Keratinocyte (primary cell): ENCODE results near the gene BAHCC1. TPM values are rescaled to one million over a fixed set of nuclear protein-coding genes. Genes with fewer than 3 reads are reported as not detected.

Experiments
- DNase-seq: peaks from one replicate; pipeline ENCODE4 v3.0.0-alpha.2; 2011; ENCODE audit warnings: low read depth, missing footprints, low spot score
- FAIRE-seq: peaks from 2 replicates; lab custom pipeline; 2011; peaks lifted over from hg19 to GRCh38; lab: Jason Lieb, UNC
- H2AFZ ChIP-seq: 2 replicates; pipeline ENCODE4 v1.6.0; 2012; ENCODE audit warnings: low read length, control low read depth, inconsistent platforms; ENCODE audit not compliant: control insufficient read depth
- H3K27ac ChIP-seq: 2 replicates; pipeline ENCODE4 v1.5.1; 2011; ENCODE audit warnings: low read length; ENCODE audit not compliant: control insufficient read depth, insufficient read depth
- H3K27me3 ChIP-seq: 3 replicates; pipeline ENCODE4 v1.6.0; 2011; ENCODE audit warnings: low read length; ENCODE audit not compliant: control insufficient read depth, insufficient read depth; ENCODE audit errors: extremely low read depth
- H3K36me3 ChIP-seq, 2 experiments: 2 replicates in 1 of 2; 3 replicates in 1 of 2; pipeline ENCODE4 v1.5.1; 2011; ENCODE audit warnings: low read length in 2 of 2, mild to moderate bottlenecking in 1 of 2; ENCODE audit not compliant: control insufficient read depth in 2 of 2, insufficient read depth in 2 of 2; ENCODE audit errors: extremely low read depth in 1 of 2
- H3K4me1 ChIP-seq: 3 replicates; pipeline ENCODE4 v1.5.1; 2011; ENCODE audit warnings: low read length; ENCODE audit not compliant: control insufficient read depth, insufficient read depth; ENCODE audit errors: extremely low read depth
- H3K4me2 ChIP-seq: 3 replicates; pipeline ENCODE4 v1.6.0; 2011; ENCODE audit warnings: low read depth, low read length; ENCODE audit not compliant: control insufficient read depth, insufficient read depth; ENCODE audit errors: extremely low read depth
- H3K4me3 ChIP-seq, 3 experiments: fragments of 200-600 bp in 1 of 3; sonication (generic) in 1 of 3; 2 replicates in 2 of 3; 3 replicates in 1 of 3; pipeline ENCODE4 v1.5.1; 2011 to 2016; ENCODE audit warnings: low read length in 3 of 3, mild to moderate bottlenecking in 3 of 3, control low read depth in 2 of 3, inconsistent platforms in 1 of 3, low read depth in 1 of 3, mixed read lengths in 1 of 3, mixed run types in 1 of 3, moderate library complexity in 1 of 3; ENCODE audit not compliant: control insufficient read depth in 2 of 3, insufficient read depth in 2 of 3; ENCODE audit errors: extremely low read depth in 1 of 3
- H3K79me2 ChIP-seq: 2 replicates; pipeline ENCODE4 v1.6.0; 2012; ENCODE audit warnings: low read length; ENCODE audit not compliant: control insufficient read depth, insufficient read depth
- H3K9ac ChIP-seq: 3 replicates; pipeline ENCODE4 v1.6.0; 2011; ENCODE audit warnings: low read length; ENCODE audit not compliant: control insufficient read depth, insufficient read depth; ENCODE audit errors: extremely low read depth
- H3K9me1 ChIP-seq: 3 replicates; pipeline ENCODE4 v1.6.0; 2011; ENCODE audit warnings: low read length; ENCODE audit not compliant: control insufficient read depth, insufficient read depth; ENCODE audit errors: extremely low read depth
- H3K9me3 ChIP-seq: 2 replicates; pipeline ENCODE4 v1.5.1; 2012; ENCODE audit warnings: low read depth, low read length; ENCODE audit not compliant: control insufficient read depth
- H4K20me1 ChIP-seq: 3 replicates; pipeline ENCODE4 v1.6.0; 2011; ENCODE audit warnings: low read length; ENCODE audit not compliant: control insufficient read depth, insufficient read depth; ENCODE audit errors: extremely low read depth
- EZH2 ChIP-seq: IDR thresholded peaks from one replicate; pipeline ENCODE4 v1.6.1; 2012; ENCODE audit warnings: inconsistent platforms, mild to moderate bottlenecking, low read length, moderate library complexity
- dilution Hi-C: fragments of 300-500 bp; cut with MboI; formaldehyde crosslinking; loops from one replicate; pipeline ENCODE4 v1.7.0; 2020; ENCODE audit warnings: low sequenced_read_pairs; ENCODE audit not compliant: extremely low pct_ligation_motif_present
- polyA plus RNA-seq, 5 experiments: library from polyadenylated mRNA; depleted of rRNA in 3 of 5; stranded (reverse) in 3 of 5; stranded (forward) in 1 of 5; unstranded in 1 of 5; fragments of >200 nt; gene quantifications; 1 replicate in 1 of 5; 2 replicates in 3 of 5; 3 replicates in 1 of 5; pipeline versions ENCODE4 v1.2.1 to v1.2.3, GENCODE V29; 2011 to 2012; ENCODE audit warnings: missing spikeins in 2 of 5, low read depth in 1 of 5, low replicate concordance in 1 of 5
- TF ChIP-seq, protein P1 (sequence below), 3 experiments: IDR thresholded peaks in 1 of 3; conservative IDR thresholded peaks in 1 of 3; optimal IDR thresholded peaks in 1 of 3; 2 replicates in 2 of 3; 3 replicates in 1 of 3; pipeline versions ENCODE3 to v1.5.1; 2011; ENCODE audit warnings: low read length in 3 of 3, mild to moderate bottlenecking in 3 of 3, moderate library complexity in 2 of 3, control low read depth in 1 of 3, inconsistent platforms in 1 of 3; ENCODE audit not compliant: insufficient read depth in 2 of 3; ENCODE audit errors: extremely low read depth in 1 of 3

Gene BAHCC1
- polyA plus RNA-seq, 1 donor (not counting 4 experiments of a cell fraction or from before 2014, with no cell fraction given), result 0.52 TPM

DNA sequence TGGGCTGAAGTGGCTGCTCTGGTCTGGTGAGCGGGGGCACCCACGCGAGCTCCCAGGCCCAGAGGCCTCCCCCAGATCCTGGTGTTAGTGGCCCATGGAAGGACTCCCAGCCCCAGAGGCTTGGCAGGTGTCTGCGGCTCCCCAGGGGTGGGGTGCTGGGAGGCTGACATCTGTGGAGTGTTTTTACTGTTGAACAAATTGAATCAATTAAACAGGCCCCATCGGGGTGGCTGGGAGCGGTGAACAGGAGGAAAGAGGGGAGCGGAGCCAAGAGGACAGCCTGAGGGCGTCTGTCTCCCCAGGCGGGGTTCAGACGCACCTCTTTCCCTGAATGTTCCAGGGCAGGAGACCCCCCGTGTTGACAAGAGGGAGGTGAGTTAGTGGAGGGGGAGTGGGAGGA lies 87.4 kb downstream of the BAHCC1 start:
- DNase-seq, result no peak
- no peaks in the 10 kb centered on the region for H3K79me2 ChIP-seq
- no peaks in the 10 kb centered on the region for H4K20me1 ChIP-seq
- no peak for FAIRE-seq
- no peak overlapping the region for H3K4me3 ChIP-seq
- H3K36me3 ChIP-seq, result no peaks in the 10 kb centered on the region
- TF ChIP-seq, protein P1, sequence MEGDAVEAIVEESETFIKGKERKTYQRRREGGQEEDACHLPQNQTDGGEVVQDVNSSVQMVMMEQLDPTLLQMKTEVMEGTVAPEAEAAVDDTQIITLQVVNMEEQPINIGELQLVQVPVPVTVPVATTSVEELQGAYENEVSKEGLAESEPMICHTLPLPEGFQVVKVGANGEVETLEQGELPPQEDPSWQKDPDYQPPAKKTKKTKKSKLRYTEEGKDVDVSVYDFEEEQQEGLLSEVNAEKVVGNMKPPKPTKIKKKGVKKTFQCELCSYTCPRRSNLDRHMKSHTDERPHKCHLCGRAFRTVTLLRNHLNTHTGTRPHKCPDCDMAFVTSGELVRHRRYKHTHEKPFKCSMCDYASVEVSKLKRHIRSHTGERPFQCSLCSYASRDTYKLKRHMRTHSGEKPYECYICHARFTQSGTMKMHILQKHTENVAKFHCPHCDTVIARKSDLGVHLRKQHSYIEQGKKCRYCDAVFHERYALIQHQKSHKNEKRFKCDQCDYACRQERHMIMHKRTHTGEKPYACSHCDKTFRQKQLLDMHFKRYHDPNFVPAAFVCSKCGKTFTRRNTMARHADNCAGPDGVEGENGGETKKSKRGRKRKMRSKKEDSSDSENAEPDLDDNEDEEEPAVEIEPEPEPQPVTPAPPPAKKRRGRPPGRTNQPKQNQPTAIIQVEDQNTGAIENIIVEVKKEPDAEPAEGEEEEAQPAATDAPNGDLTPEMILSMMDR (optimal IDR thresholded peaks at IDR 0.05 in 1 of 3, IDR thresholded peaks at IDR 0.05 in 1 of 3, conservative IDR thresholded peaks at IDR 0.05 in 1 of 3; ENCODE audit: extremely low read depth in 1 of 3, insufficient read depth in 2 of 3, low read length in 3 of 3), result no peak
- no peak for TF ChIP-seq EZH2
- no peak overlapping the region for H3K4me2 ChIP-seq
- no peak overlapping the region for H3K9ac ChIP-seq
- no peak overlapping the region for H2AFZ ChIP-seq
- no peaks in the 10 kb centered on the region for H3K9me1 ChIP-seq
- no peak overlapping the region for H3K27ac ChIP-seq
- dilution Hi-C loops, result no loop called here
- H3K9me3 ChIP-seq, result no peaks in the 10 kb centered on the region
- H3K27me3 ChIP-seq, result peaks cover 23% of the 10 kb centered on the region
- peaks cover 4% of the 10 kb centered on the region for H3K4me1 ChIP-seq

DNA sequence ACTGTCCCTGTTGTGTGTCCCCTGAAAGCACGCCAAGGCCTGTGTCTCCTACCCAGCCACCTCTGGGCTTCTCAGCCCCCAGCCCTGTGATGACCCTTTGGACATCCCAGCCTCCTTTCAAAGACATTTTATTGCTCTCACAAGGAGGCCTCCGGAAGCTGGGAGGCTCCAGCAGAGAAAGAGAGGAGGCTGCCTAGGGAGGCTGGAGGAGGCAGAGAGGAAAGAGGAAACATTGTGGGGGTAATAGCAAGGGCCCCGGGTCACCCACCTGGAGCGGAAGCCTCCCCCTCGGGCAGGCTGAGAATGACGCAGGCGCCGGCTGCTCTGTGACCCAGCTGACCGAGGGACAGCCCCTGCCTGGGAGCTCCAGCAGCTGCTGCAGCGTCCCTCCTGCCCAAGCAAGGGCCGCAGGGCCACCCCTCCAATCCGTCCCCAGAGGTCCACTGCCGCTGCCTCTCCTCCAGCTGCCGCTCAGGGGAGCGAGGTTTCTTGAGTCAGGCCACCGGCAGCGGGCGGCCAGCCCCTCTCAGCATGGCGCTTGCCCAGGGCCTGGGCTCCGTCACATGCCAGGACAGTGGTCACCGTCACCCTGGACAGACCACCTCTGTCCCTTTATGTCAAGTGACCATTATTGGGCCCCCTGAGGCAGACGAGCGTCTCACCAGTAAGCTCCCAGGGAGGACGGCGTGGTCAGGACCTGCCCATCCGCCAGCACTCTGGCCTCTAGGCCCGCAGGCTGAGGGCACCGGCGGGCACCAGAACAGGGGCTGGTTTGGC lies 88.0 kb downstream of the BAHCC1 start:
- dilution Hi-C loops, result no loop called here
- Histone ChIP-seq H3K4me3 (no peak overlapping the region), H3K9ac (no peak overlapping the region), H3K36me3 (no peaks in the 10 kb centered on the region), H2AFZ (no peak overlapping the region), H3K79me2 (no peaks in the 10 kb centered on the region), H3K9me3 (no peaks in the 10 kb centered on the region), H3K27ac (no peak overlapping the region), H3K27me3 (peaks cover 23% of the 10 kb centered on the region), H4K20me1 (no peaks in the 10 kb centered on the region), H3K4me1 (peaks cover 4% of the 10 kb centered on the region), H3K9me1 (no peaks in the 10 kb centered on the region), H3K4me2 (no peak overlapping the region)
- FAIRE-seq (no peak), DNase-seq (no peak)
- TF ChIP-seq EZH2, result no peak
- TF ChIP-seq, protein P1 (optimal IDR thresholded peaks at IDR 0.05 in 1 of 3, IDR thresholded peaks at IDR 0.05 in 1 of 3, conservative IDR thresholded peaks at IDR 0.05 in 1 of 3; ENCODE audit: extremely low read depth in 1 of 3, insufficient read depth in 2 of 3, low read length in 3 of 3), result no peak
